Esophagus squamous epithelium (tissue), 4 donors: ENCODE results near the gene C18orf63.

Experiments used
- CTCF ChIP-seq, 6 experiments: fragments of 450-650 bp in 4 of 6; fragments of 200-600 bp in 2 of 6; sonication (generic) in 2 of 6; IDR thresholded peaks; one replicate each; pipeline ENCODE4 v1.5.1; 2016 to 2019; ENCODE audit warnings: antibody characterized with exemption in 6 of 6, mild to moderate bottlenecking in 4 of 6, moderate library complexity in 4 of 6
- POLR2A ChIP-seq, 4 donors: fragments of 450-650 bp; IDR thresholded peaks; one replicate each; pipeline ENCODE4 v1.6.1; 2017; ENCODE audit warnings: antibody characterized with exemption in 4 of 4, mild to moderate bottlenecking in 4 of 4, moderate library complexity in 3 of 4

- TF ChIP-seq POLR2A (IDR thresholded peaks at IDR 0.05) = no peak
- TF ChIP-seq CTCF (IDR thresholded peaks at IDR 0.05) = no peak
These were observed 30.6 kb downstream of the C18orf63 start for GRCh38 chr18:74346206-74346605.
